T-cell (primary cell): ENCODE data around the gene DDI2. TPM values are rescaled to one million over a fixed set of nuclear protein-coding genes. Genes with fewer than 3 reads are reported as not detected.
A peak's percentile ranks its signal among the peaks of the same experiment; 100 is the strongest.

Experiments used
- ATAC-seq, 4 experiments: fragments of 200-7000 bp in 3 of 4; fragments of 150-1000 bp in 1 of 4; cut with Tn5 transposase; replicated peaks in 1 of 4; 1 replicate in 3 of 4; 2 replicates in 1 of 4; pipeline ENCODE4 v1.10.0; 2021; ENCODE audit warnings: moderate library complexity in 3 of 4, mild to moderate bottlenecking in 2 of 4, moderate number of reproducible peaks in 1 of 4
- CTCF ChIA-PET, 2 donors: fragments of 300-600 bp; sonication (Branson Sonifier 250); formaldehyde crosslinking; loops; one replicate each; lab custom pipeline; 2022; ENCODE audit warnings: antibody characterized with exemption in 2 of 2; lab: Charles Lee
- POLR2A ChIA-PET, 2 donors: fragments of 300-600 bp; sonication (Branson Sonifier 250); formaldehyde crosslinking; loops; one replicate each; lab custom pipeline; 2022; ENCODE audit warnings: antibody characterized with exemption in 2 of 2; lab: Charles Lee
- DNase-seq, 35 experiments: peaks; one replicate each; pipeline versions ENCODE4 v3.0.0 to v3.0.0-alpha.2; 2013 to 2023
- H3K27ac ChIP-seq: one replicate; pipeline ENCODE4 v1.5.1; 2013; ENCODE audit warnings: low read length
- H3K27me3 ChIP-seq, 2 experiments: replicated peaks in 1 of 2; 1 replicate in 1 of 2; 2 replicates in 1 of 2; pipeline versions ENCODE4 v1.6.1 to v1.7.0; 2013; ENCODE audit warnings: low read length in 1 of 2, mixed read lengths in 1 of 2; ENCODE audit not compliant: control insufficient read depth in 2 of 2, insufficient read depth in 2 of 2; ENCODE audit errors: extremely low read depth in 1 of 2
- H3K36me3 ChIP-seq, 2 donors: 1 replicate in 1 of 2; 2 replicates in 1 of 2; pipeline versions ENCODE4 v1.6.1 to v1.7.0; 2013; ENCODE audit warnings: low read length in 1 of 2; ENCODE audit not compliant: control insufficient read depth in 2 of 2, insufficient read depth in 1 of 2; ENCODE audit errors: extremely low read depth in 1 of 2
- H3K4me1 ChIP-seq, 2 experiments: 1 replicate in 1 of 2; 2 replicates in 1 of 2; pipeline versions ENCODE4 v1.6.1 to v1.7.0; 2013; ENCODE audit warnings: low read length in 2 of 2, mixed read lengths in 1 of 2; ENCODE audit not compliant: insufficient read depth in 2 of 2, control insufficient read depth in 1 of 2; ENCODE audit errors: extremely low read depth in 1 of 2
- H3K4me3 ChIP-seq, 2 donors: 1 replicate in 1 of 2; 2 replicates in 1 of 2; pipeline versions ENCODE4 v1.5.1 to v1.7.0; 2013; ENCODE audit warnings: mild to moderate bottlenecking in 2 of 2, low read length in 1 of 2, moderate library complexity in 1 of 2; ENCODE audit not compliant: control insufficient read depth in 1 of 2; ENCODE audit errors: extremely low read depth in 1 of 2
- H3K9me3 ChIP-seq: 2 replicates; pipeline ENCODE4 v1.7.0; 2013
- H3K27ac Mint-ChIP-seq, 2 donors: one replicate each; pipeline ENCODE4 v1.8.0; 2020 to 2021; ENCODE audit warnings: mild to moderate bottlenecking in 2 of 2, mixed read lengths in 2 of 2
- H3K27me3 Mint-ChIP-seq, 2 donors: one replicate each; pipeline ENCODE4 v1.8.0; 2021 to 2022; ENCODE audit warnings: mixed read lengths in 2 of 2
- H3K36me3 Mint-ChIP-seq: one replicate; pipeline ENCODE4 v1.8.0; 2021; ENCODE audit warnings: mixed read lengths
- H3K4me1 Mint-ChIP-seq, 3 donors: one replicate each; pipeline ENCODE4 v1.8.0; 2020 to 2022; ENCODE audit warnings: mixed read lengths in 3 of 3, mild to moderate bottlenecking in 1 of 3
- H3K4me3 Mint-ChIP-seq, 3 donors: one replicate each; pipeline ENCODE4 v1.8.0; 2020 to 2022; ENCODE audit warnings: mild to moderate bottlenecking in 3 of 3, mixed read lengths in 3 of 3, moderate library complexity in 3 of 3
- H3K9me3 Mint-ChIP-seq, 3 donors: one replicate each; pipeline ENCODE4 v1.8.0; 2020 to 2022; ENCODE audit warnings: mixed read lengths in 3 of 3
- WGBS: methylation state at CpG from one replicate; pipeline ENCODE4 v1.1.5; 2013; ENCODE audit warnings: missing lambda C conversion rate; ENCODE audit not compliant: insufficient coverage; 5-methylcytosine and 5-hydroxymethylcytosine counted together
- total RNA-seq, 35 experiments: library from RNA in 6 of 35; stranded (reverse) in 6 of 35; fragments of 120-200 nt in 1 of 35; gene quantifications; one replicate each; pipeline versions ENCODE4 v1.2.1 to v1.2.4 and lab custom pipeline; 2013 to 2026

DDI2 gene
- total RNA-seq, 5 donors from 2014 or later (not counting 1 experiment from before 2014, with no cell fraction given), result 32.4 to 62.2 (median 60.5) TPM

DNA sequence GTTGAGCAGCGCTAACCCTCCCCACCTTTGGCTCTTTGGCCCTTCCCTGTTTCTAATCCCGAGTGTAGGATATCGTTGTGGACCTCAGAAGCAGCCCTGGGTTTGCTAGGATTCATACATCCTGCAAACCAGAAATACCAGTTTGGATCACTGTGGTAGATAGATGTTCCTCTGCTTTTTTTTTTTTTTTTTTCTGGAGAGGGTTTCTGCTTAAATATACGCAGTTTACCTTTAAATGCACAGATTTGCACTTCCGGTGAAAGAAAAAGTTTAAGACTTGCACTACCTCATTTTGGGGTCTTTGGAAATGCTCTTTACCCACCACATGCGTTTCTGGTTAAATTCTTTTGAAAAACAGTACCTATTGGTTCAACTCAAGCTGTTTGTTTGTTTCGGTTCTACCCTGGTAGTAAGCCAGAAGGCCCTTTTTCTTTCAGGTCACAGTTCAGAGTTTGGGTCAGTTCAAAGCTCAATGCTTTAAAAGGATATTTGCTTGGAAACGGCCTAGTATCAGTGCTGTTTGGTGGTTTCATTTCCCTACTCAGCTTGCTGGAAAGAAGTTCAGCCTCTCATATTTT is 908 bp downstream of the DDI2 start:
- H3K4me3 ChIP-seq, result peak overlapping the region; percentile 97
- Mint-ChIP-seq H3K27ac (peak overlapping the region; percentile 91 to 92), H3K9me3 (no peaks in the 10 kb centered on the region), H3K27me3 (no peaks in the 10 kb centered on the region), H3K4me3 (peak overlapping the region; percentile 90 to 95 (median 92)), H3K4me1 (peaks cover 52 to 60% (median 53%) of the 10 kb centered on the region in 3 donors), H3K36me3 (peaks cover 12% of the 10 kb centered on the region)
- 0% methylated on average over 3 of the region's 8 CpGs for WGBS
- ATAC-seq (no peak), DNase-seq (peak in 1 of 35 experiments; percentile 34)
- H3K9me3 ChIP-seq, result no peaks in the 10 kb centered on the region
- H3K27ac ChIP-seq, result peak overlapping the region; percentile 81
- H3K4me1 ChIP-seq, result peaks cover 20 to 26% of the 10 kb centered on the region in 2 experiments
- ChIA-PET POLR2A (interaction anchor here in 1 of 2 donors (0.5 to 1.0 kb wide), 3 partner anchors 24 to 136 kb away, joined by 4 to 8 read pairs (median 7); no protein-coding TSS in a partner anchor), CTCF (interaction anchor here in 1 of 2 donors (0.7 to 2.1 kb wide), 4 partner anchors 15 to 39 kb away, joined by 3 to 9 read pairs (median 4); no protein-coding TSS in a partner anchor)
- no peaks in the 10 kb centered on the region for H3K36me3 ChIP-seq
- no peaks in the 10 kb centered on the region for H3K27me3 ChIP-seq

DNA sequence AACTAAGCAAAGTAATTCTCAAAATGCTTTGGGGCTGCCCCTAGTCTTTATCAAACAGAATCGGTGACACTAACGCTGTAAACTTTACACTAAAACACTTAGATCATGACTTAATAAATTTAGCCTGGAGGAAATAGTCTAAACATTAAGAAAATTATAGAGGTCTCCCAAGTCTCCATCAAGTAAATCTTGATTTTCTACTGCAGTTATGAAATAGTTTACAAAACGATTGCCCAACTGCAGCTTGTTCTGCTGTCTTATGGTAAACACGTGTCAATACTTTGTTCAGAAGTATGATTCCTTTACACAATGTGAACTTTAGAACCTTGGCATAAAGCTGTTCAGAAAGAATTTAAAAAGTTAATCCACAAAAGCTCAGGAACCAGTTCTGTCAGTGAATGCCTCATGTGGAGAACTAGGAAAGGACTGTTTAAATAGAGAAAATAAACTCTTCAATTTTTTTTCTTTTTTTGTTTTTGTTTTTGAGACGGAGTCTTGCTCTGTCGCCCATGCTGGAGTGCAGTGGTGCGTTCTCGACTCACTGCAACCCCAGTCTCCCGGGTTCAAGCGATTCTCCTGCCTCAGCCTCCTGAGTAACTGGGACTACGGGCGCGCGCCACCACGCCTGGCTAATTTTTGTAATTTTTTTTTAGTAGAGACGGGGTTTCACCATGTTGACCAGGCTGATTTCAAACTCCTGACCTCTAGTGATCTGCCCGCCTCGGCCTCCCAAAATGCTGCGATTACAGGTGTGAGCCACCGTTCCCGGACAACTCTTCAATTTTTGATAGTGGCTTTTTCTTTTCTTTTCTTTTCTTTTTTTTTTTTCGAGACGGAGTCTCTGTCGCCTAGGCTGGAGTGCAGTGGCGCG is 1.6 kb downstream of the DDI2 start:
- H3K4me1 Mint-ChIP-seq, result peaks cover 52 to 62% (median 53%) of the 10 kb centered on the region in 3 donors
- ATAC-seq (no peak), DNase-seq (no peak)
- H3K4me3 Mint-ChIP-seq, result peak overlapping the region; percentile 90 to 95 (median 92)
- H3K27ac ChIP-seq, result peak overlapping the region; percentile 81
- H3K4me3 ChIP-seq, result peak overlapping the region; percentile 97
- no peaks in the 10 kb centered on the region for H3K36me3 ChIP-seq
- H3K27me3 ChIP-seq, result no peaks in the 10 kb centered on the region
- H3K27ac Mint-ChIP-seq, result peak overlapping the region; percentile 91 to 92
- H3K27me3 Mint-ChIP-seq, result no peaks in the 10 kb centered on the region
- no peaks in the 10 kb centered on the region for H3K9me3 Mint-ChIP-seq
- H3K9me3 ChIP-seq, result no peaks in the 10 kb centered on the region
- H3K36me3 Mint-ChIP-seq, result peaks cover 12% of the 10 kb centered on the region
- 95% methylated on average over 16 of the region's 26 CpGs for WGBS
- POLR2A ChIA-PET, result interaction anchor here in 1 of 2 donors (0.5 to 1.0 kb wide), 3 partner anchors 25 to 136 kb away, joined by 4 to 8 read pairs (median 7); no protein-coding TSS in a partner anchor
- CTCF ChIA-PET, result interaction anchor here in 1 of 2 donors (0.7 kb wide), 1 partner anchor 39 kb away, joined by 3 read pairs; no protein-coding TSS in a partner anchor
- H3K4me1 ChIP-seq, result peaks cover 20 to 26% of the 10 kb centered on the region in 2 experiments

DNA sequence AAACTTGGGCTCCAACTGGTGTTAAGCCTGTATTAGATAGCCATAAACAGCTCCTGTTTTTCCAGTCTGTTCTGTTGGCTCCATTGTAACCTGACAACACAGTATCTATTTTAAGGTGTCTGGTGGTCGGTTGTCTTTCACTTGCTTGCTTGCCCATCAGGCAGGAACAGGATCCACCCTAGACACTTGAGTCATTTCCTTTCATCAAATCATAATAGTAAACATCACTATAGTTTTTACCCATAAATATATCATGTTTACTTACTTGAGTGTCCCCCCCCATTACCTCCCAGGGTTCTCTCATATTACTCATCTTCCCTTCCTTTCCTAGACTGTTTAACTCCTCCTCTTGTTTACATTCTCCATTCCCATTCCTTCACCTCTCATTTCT is 2.9 kb downstream of the DDI2 start:
- Mint-ChIP-seq H3K27me3 (no peaks in the 10 kb centered on the region), H3K27ac (peak overlapping the region; percentile 73 to 87), H3K9me3 (no peaks in the 10 kb centered on the region), H3K36me3 (peaks cover 12% of the 10 kb centered on the region), H3K4me1 (peaks cover 64 to 68% (median 64%) of the 10 kb centered on the region in 3 donors), H3K4me3 (peak overlapping the region; percentile 80 to 92 (median 90))
- DNase-seq (peak in 1 of 35 experiments; percentile 36), ATAC-seq (no peak)
- no peaks in the 10 kb centered on the region for H3K9me3 ChIP-seq
- no peaks in the 10 kb centered on the region for H3K36me3 ChIP-seq
- H3K27ac ChIP-seq, result peak overlapping the region; percentile 18
- H3K27me3 ChIP-seq, result no peaks in the 10 kb centered on the region
- WGBS, result no CpG with 5 or more reads among the region's 1 CpG
- POLR2A ChIA-PET, result no interaction called here
- CTCF ChIA-PET, result interaction anchor here in 1 of 2 donors (0.8 kb wide), 1 partner anchor 15 kb away, joined by 3 read pairs; no protein-coding TSS in a partner anchor
- H3K4me3 ChIP-seq, result no peak overlapping the region
- peaks cover 20 to 26% of the 10 kb centered on the region in 2 experiments for H3K4me1 ChIP-seq

DNA sequence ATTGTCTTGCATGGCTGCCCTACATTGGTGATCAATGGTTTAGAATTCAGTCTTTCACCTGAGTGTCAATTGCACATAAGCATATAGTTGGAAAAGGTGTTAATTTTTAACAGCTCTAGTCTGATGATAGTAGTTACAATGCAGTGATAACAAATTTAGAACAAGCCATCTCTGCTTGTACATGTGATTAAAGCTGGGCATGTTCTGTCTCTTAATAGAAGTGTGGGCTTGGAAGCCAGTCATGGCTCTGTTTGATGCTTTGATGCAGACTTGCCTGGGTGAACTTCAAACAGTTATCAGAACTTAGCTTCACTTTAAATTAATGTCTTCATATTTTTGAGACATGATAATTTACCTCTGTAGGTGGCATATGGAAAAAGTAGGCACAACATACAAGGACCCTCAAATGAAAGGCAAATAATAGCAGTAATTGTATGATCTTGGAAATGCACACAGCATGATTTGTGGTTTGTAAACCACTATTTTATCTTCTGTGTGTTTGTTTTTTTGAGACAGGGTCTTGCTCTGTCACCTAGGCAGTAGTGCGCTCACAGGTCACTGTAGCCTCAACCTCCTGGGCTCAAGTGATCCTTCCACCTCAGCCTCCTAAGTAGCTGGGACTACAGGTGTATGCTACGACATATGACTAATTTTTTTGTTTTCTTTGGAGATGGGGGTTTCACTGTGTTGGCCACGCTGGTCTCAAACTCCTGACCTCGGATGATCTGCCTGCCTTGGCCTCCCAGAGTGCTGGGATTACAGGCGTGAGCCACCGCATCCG is 3.8 kb downstream of the DDI2 start:
- no peaks in the 10 kb centered on the region for H3K9me3 ChIP-seq
- H3K27me3 ChIP-seq, result no peaks in the 10 kb centered on the region
- H3K4me3 ChIP-seq, result no peak overlapping the region
- no peak for ATAC-seq
- WGBS, result no CpG with 5 or more reads among the region's 7 CpGs
- no peaks in the 10 kb centered on the region for H3K9me3 Mint-ChIP-seq
- H3K27me3 Mint-ChIP-seq, result no peaks in the 10 kb centered on the region
- peak overlapping the region; percentile 1 to 22 (median 4) for H3K4me3 Mint-ChIP-seq
- H3K4me1 Mint-ChIP-seq, result peaks cover 70 to 72% (median 70%) of the 10 kb centered on the region in 3 donors
- no peak for DNase-seq
- no peaks in the 10 kb centered on the region for H3K36me3 ChIP-seq
- ChIA-PET POLR2A (interaction anchor here (0.6 to 0.8 kb wide), 4 partner anchors 8 to 617 kb away, joined by 3 to 6 read pairs (median 4); no protein-coding TSS in a partner anchor), CTCF (interaction anchor here in 1 of 2 donors (0.8 kb wide), 1 partner anchor 16 kb away, joined by 3 read pairs; no protein-coding TSS in a partner anchor)
- H3K36me3 Mint-ChIP-seq, result peaks cover 13% of the 10 kb centered on the region
- peaks cover 20 to 26% of the 10 kb centered on the region in 2 experiments for H3K4me1 ChIP-seq
- no peak overlapping the region for H3K27ac ChIP-seq
- H3K27ac Mint-ChIP-seq, result peak overlapping the region in 1 of 2 donors; percentile 43

DNA sequence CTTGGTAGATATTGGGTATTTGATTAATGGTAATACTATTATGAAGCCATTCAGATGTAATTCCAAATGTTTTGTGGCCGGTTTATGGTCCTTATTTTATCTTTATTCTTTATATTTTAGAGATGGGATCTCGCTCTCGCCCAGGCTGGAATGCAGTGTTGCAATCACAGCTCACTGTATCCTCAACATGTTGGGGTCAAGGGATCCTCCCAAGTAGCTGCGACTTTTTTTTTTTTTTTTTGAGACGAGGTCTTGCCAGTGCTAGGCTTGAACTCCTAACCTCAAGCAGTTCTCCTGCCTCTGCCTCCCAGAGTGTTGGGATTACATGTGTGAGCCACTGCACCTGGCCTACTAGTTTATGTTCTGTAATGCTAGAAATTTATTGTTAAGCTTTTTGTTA is 4.7 kb downstream of the DDI2 start:
- H3K9me3 Mint-ChIP-seq, result no peaks in the 10 kb centered on the region
- no peak overlapping the region for H3K4me3 Mint-ChIP-seq
- Histone ChIP-seq H3K27me3 (no peaks in the 10 kb centered on the region), H3K4me3 (no peak overlapping the region), H3K4me1 (peaks cover 18 to 19% of the 10 kb centered on the region in 2 experiments), H3K9me3 (no peaks in the 10 kb centered on the region), H3K27ac (no peak overlapping the region), H3K36me3 (peaks cover 0 to 6% of the 10 kb centered on the region in 2 donors)
- ChIA-PET CTCF (no interaction called here), POLR2A (interaction anchor here in 1 of 2 donors (0.7 kb wide), 1 partner anchor 34 kb away, joined by 5 read pairs; no protein-coding TSS in a partner anchor)
- DNase-seq, result no peak
- no peak for ATAC-seq
- peaks cover 22% of the 10 kb centered on the region for H3K36me3 Mint-ChIP-seq
- no CpG with 5 or more reads among the region's 5 CpGs for WGBS
- peaks cover 68 to 73% (median 72%) of the 10 kb centered on the region in 3 donors for H3K4me1 Mint-ChIP-seq
- H3K27ac Mint-ChIP-seq, result no peak overlapping the region
- no peaks in the 10 kb centered on the region for H3K27me3 Mint-ChIP-seq
